Stimulated activated CD4-positive, alpha-beta T cell treated with anti-CD3 and anti-CD28 coated beads, Interleukin-2, amount 100 ng/mL, for 4 hours (primary cell): Measurements from ENCODE around the gene C2.
A peak's percentile ranks its signal among the peaks of the same experiment; 100 is the strongest.
"Not testable (repeated sequence)": the region's sequence is repeated elsewhere in the genome, so short reads cannot be mapped to it uniquely, and the experiment has no call there.

ENCODE experiments used
- DNase-seq: peaks from one replicate; pipeline ENCODE4 v3.0.0-alpha.2; 2020; ENCODE audit warnings: low read depth

The C2 gene

GRCh38 chr6:31899215-31899614, 28.3 kb upstream of the C2 start:
- no peak for DNase-seq

DNA sequence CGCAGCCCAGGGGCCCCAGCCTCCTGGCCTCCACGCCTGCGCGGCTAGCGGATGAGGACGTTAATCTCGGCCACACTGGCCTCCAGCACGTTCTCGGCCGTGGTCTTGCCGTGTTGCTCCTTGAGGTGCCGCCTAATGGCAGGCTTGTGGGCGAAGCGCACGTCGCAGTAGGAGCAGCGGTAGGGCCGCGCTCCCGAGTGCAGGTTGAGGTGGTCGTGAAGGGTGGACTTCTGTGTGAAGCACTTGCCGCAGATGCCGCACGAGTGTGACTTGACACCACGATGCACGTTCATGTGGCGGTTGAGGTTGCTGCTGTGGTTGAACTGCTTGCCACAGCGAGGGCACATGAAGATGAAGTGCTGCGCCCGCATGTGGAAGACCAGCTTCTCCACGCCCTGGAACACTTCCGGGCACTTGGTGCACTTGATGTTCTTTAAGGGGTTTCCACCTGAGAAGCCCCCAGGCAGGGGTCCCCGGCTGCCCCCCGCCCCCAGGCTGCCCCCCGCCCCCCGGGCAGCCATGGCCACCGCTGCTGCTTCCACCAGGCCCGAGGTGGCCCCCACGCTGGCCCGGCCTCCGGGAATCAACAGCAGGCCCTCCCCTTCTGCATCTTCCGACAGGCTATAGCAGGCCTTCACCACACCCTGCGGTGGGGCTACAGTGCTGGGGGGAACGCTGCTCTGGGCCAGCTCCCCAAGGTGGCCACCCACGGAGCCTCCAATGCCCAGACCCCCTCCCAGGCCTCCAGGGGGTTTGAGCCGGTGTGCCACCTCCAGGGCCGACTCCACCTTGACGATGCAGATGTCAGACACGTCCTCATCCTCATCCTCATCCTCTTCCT, 27.4 kb upstream of the C2 start:
- no peak for DNase-seq

DNA sequence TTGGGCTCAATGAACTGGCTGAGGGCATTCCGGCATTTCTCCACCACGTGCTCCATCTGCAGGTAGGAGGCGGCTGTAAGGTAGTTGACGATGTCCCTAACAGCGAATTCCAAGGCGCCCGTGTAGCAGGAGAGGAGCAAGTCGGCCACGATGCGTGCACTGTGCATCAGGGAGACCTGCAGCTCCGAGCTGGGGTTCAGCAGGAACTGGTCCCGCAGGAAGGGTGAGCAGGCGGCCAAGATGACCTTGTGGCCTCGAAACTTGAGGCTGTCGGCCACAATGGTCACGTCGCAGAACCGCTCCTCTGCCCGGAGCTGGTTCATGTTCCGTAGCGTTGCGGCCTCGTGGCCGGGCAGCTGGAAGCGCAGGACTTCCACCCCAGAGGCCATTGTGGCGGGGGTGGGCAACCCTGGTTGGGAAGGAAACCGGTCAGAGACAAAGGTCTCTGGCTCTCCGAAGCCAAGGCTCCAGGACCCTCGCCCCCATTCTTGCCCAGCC, 26.6 kb upstream of the C2 start:
- DNase-seq = no peak

- DNase-seq = peak; percentile 64
These were observed 26.0 kb upstream of the C2 start for GRCh38 chr6:31901415-31901952.

- DNase-seq = peak; percentile 79
These were observed 25.4 kb upstream of the C2 start, which contains the start of gene ZBTB12 for GRCh38 chr6:31901953-31902643. Gene ZBTB12, minus strand, starts transcription at chr6:31902086. Its CDS starts 781 bp downstream, at chr6:31901305.

DNA sequence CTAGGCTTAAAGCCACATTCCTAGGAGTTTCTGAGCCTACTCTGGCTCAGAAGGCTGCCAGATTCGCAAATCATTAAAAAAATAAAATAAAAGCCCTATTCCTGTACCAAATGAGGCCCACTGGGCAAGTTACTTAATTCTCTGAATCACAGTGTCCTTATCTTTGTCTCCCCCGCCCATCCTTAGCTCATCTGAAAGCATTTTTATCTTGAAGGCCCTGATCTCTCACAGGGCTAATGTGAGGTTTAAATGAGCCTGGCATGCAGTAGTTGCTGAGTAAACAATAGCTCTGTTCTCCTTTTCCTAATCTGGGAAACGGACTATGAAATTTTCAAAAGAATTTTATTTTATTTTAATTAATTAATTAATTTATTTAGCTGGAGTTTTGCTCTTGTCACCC, 23.6 kb upstream of the C2 start:
- DNase-seq = no peak

GRCh38 chr6:31905041-31905440, 22.5 kb upstream of the C2 start:
- DNase-seq = no peak

- no peak for DNase-seq
These were observed 21.4 kb upstream of the C2 start for GRCh38 chr6:31906122-31906521.

DNA sequence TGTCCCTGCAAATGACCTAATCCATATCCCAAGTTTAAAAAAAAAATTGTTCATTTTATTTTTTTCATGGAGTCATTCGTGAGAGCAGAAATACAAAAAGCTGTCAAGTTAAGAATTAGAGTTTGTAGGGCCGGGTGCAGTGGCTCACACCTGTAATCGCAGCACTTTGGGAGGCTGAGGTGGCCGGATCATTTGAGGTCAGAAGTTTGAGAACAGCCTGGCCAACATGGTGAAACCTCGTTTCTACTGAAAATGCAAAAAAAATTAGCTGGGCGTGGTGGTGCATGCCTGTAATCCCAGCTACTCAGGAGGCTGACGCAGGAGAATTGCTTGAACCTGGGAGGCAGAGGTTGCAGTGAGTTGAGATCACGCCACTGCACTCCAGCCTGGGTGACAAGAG, 20.8 kb upstream of the C2 start:
- DNase-seq = not testable (repeated sequence)

- no peak for DNase-seq
These were observed 20.2 kb upstream of the C2 start for GRCh38 chr6:31907158-31907813.

GRCh38 chr6:31908255-31908654, 19.3 kb upstream of the C2 start:
- not testable (repeated sequence) for DNase-seq

- no peak for DNase-seq
These were observed 18.7 kb upstream of the C2 start for GRCh38 chr6:31908791-31909190.

DNA sequence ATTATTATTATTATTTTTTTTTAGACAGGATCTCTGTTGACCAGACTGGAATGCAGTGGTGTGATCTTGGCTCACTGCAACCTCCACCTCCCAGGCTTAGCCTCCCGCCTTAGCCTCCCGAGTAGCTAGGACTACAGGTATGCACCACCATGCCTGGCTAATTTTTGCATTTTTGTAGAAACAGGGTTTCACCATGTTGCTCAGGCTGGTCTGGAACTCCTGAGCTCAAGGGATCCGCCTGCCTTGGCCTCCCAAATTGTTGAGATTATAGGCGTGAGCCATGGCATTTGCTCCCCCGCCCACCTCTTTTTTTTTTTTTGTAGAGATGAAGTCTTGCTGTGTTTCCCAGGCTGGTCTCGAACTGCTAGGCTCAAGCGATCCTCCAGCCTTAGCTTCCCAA, 18.2 kb upstream of the C2 start:
- DNase-seq = not testable (repeated sequence)

DNA sequence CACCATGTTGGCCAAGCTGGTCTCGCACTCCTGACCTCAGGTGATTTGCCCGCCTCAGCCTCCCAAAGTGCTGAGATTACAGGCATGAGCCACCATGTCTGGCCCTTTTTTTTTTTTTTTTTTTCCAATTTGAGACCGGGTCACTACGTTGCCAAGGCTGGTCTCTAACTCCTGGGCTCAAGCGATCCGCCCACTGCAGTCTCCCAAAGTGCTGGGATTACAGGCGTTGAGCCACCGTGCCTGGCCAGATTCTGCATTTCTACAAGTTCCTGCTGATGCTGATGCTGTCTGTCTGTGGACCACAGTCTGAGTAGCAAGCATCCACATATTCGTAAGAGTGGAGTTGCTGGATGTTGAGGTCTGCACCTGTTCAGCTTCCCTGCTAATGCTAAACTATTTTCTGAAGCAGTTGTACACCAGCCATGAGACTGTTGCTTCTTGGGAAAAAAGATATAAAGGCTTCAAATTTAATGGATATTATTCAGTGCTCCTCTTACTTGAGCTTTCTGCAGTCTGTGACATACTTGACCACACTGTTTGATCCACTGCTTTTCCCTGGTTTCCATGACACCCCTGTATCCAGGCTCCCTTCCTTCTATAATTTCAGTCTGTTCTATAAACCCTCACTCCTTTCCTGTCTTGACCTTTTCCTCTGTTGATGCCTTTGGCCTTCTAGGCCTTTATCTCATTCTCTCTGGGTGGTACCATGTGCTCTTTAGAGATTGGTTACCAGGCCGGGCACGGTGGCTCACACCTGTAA, 15.5 kb upstream of the C2 start:
- no peak for DNase-seq

GRCh38 chr6:31915351-31915750, 12.2 kb upstream of the C2 start:
- DNase-seq = no peak

DNA sequence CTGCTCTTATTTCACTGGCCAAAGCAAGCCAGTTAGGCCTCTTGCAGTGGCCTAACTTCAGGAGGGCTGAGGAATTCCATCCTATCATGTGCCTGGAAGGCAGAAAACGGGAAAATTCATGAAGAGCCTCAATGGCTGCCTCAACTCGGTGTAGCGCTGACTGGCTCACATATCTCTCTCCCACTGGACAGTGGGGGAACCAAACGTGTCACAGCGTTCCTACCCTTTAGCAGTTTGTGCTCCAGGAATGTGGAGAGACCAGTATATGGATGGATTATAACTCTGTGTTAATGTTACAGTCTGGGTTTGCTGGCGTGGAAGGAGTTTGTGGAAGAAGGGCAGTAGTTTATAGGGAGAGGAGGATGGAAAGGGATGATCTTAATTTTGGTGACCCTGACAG, 11.8 kb upstream of the C2 start:
- DNase-seq = no peak

- no peak for DNase-seq
These were observed 9.3 kb upstream of the C2 start for GRCh38 chr6:31918069-31918720.

DNA sequence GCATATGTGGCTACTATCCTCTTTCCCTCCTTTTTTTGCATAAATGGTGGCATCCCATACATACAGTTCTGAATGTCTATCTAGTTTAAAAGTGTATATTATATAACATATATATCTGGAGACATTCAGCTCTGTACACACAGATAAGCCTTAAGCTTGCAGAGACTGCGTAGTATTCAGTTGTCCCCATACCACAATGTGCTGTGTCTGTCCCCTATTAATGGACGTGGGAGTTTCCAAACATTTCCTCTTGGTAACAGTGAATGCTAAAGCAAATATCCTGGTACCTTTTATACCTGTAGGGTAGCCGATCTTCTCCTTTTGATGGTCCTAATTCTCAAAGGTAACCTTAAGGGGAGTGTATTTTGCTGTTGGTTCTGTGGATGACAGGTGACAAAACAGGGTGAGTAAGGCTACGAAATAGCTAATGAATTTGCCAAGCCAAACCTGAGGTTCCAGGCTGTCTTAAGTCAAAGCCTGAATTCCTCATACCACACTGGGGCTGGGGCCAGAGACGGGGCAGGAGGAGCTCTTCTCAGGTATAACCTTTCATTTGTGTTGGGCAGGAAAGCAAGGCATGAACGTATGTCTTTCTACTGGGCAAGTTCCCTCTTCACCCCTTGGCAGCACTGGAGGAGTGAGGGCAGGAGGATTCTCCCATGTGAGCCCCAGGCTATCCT, 7.8 kb upstream of the C2 start:
- no peak for DNase-seq

DNA sequence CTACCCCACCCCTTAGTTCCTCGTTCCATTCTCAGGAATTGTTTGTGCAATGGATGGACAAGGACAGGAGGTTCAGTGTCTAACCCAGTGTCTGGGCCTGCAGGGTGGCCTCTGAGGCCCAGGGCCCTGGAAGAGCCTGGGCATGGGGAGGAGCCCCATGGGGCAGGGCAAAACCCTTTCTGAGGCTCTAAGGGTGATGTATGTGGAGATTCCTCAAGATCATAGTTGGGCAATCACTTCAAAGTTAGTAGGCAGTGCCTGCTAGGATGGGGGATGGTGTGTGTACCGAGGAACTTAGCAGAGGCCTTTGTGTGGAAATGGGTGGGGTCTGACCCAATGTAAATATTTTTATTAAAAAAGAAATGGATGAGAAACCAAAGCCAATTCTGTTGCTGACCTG, 6.7 kb upstream of the C2 start:
- no peak for DNase-seq

DNA sequence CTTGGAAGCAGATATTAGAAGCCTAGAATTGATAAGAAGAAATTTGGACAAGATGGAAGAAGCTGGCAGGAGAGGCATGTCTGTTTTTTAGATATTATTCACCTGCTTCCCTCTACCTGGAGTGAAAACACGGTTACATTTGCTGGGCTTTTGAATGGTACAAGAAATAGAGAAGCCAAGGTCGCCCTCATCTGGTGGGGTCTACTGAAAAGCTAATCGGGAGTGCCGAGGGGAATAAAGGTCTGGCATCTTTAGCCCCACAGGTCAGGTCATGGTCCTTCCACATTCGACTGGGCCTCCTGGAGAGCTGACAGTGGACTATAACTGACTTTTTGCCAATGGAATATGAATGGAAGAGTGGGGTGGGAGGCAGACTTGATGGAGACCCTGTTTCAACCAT, 4.6 kb upstream of the C2 start:
- DNase-seq = peak; percentile 10
